Measurements from ENCODE around the gene SORCS2. TPM values are rescaled to one million over a fixed set of nuclear protein-coding genes. Genes with fewer than 3 reads are reported as not detected.
A peak's percentile ranks its signal among the peaks of the same experiment; 100 is the strongest.

Gene SORCS2
- total and polyA plus RNA-seq, 4 donors, result 0.05 to 8.4 (median 1.8) TPM

DNA sequence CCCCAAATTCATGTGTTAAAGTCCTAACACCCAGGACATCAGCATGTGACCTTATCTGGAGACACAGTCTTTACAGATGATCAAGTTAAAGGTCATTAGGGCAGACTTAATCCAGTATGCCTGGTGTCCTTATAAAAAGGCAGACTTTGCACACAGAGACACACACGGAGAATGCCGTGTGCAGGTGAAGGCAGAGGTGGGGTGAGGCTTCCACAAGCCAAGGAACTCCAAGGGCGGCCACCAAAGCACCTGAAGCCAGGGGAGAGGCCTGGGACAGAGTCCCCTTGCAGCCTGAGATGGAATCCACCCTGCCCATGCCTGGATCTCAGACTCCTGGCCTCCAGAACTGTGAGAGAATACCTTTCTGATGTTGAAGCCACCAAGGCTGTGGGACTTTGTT lies 26.1 kb upstream of the SORCS2 start:
- DNase-seq, result peak in 1 of 2 donors; percentile 17
- Histone ChIP-seq H3K9me3 (ENCODE audit: control insufficient read depth, low read length) (no peaks in the 10 kb centered on the region), H3K4me1 (ENCODE audit: control insufficient read depth in 1 of 2, insufficient read depth in 2 of 2, low read length in 2 of 2) (no peaks in the 10 kb centered on the region), H3K4me3 (ENCODE audit: low read length in 2 of 2) (no peak overlapping the region), H3K27ac (ENCODE audit: low read depth in 1 of 2, low read length in 2 of 2) (no peak overlapping the region), H3K27me3 (ENCODE audit: control insufficient read depth in 1 of 2, insufficient read depth in 2 of 2, low read length in 1 of 2) (no peaks in the 10 kb centered on the region), H3K36me3 (ENCODE audit: control insufficient read depth in 1 of 2, insufficient read depth in 2 of 2, low read length in 1 of 2) (no peaks in the 10 kb centered on the region)
- intact Hi-C loops (cut with DNase I), result no loop called here
- no peak for ATAC-seq (ENCODE audit: low FRiP score)
- 95 to 100% methylated on average over 3 of the region's 3 CpGs for WGBS, 2 donors

- DNase-seq (peak in 1 of 2 donors; percentile 69), ATAC-seq (ENCODE audit: low FRiP score) (no peak)
- intact Hi-C loops (cut with DNase I), result no loop called here
Observed at GRCh38 chr4:7166981-7167700, 25.2 kb upstream of the SORCS2 start.

GRCh38 chr4:7167706-7168105 lies 24.6 kb upstream of the SORCS2 start:
- H3K36me3 ChIP-seq (ENCODE audit: control insufficient read depth in 1 of 2, insufficient read depth in 2 of 2, low read length in 1 of 2), result no peaks in the 10 kb centered on the region
- no peak overlapping the region for H3K27ac ChIP-seq (ENCODE audit: low read depth in 1 of 2, low read length in 2 of 2)
- intact Hi-C loops (cut with DNase I), result no loop called here
- DNase-seq (no peak), ATAC-seq (ENCODE audit: low FRiP score) (no peak)
- no peaks in the 10 kb centered on the region for H3K9me3 ChIP-seq (ENCODE audit: control insufficient read depth, low read length)
- no peaks in the 10 kb centered on the region for H3K27me3 ChIP-seq (ENCODE audit: control insufficient read depth in 1 of 2, insufficient read depth in 2 of 2, low read length in 1 of 2)
- no peaks in the 10 kb centered on the region for H3K4me1 ChIP-seq (ENCODE audit: control insufficient read depth in 1 of 2, insufficient read depth in 2 of 2, low read length in 2 of 2)
- WGBS, 2 donors, result 86 to 88% methylated on average over 4 of the region's 4 CpGs
- no peak overlapping the region for H3K4me3 ChIP-seq (ENCODE audit: low read length in 2 of 2)

More at GRCh38 chr4:7166981-7167700, 25.2 kb upstream of the SORCS2 start:
- no peaks in the 10 kb centered on the region for H3K36me3 ChIP-seq (ENCODE audit: control insufficient read depth in 1 of 2, insufficient read depth in 2 of 2, low read length in 1 of 2)
- 85 to 90% methylated on average over 17 of the region's 17 CpGs for WGBS, 2 donors
- H3K4me1 ChIP-seq (ENCODE audit: control insufficient read depth in 1 of 2, insufficient read depth in 2 of 2, low read length in 2 of 2), result no peaks in the 10 kb centered on the region
- H3K9me3 ChIP-seq (ENCODE audit: control insufficient read depth, low read length), result no peaks in the 10 kb centered on the region
- no peak overlapping the region for H3K4me3 ChIP-seq (ENCODE audit: low read length in 2 of 2)
- no peaks in the 10 kb centered on the region for H3K27me3 ChIP-seq (ENCODE audit: control insufficient read depth in 1 of 2, insufficient read depth in 2 of 2, low read length in 1 of 2)
- no peak overlapping the region for H3K27ac ChIP-seq (ENCODE audit: low read depth in 1 of 2, low read length in 2 of 2)

DNA sequence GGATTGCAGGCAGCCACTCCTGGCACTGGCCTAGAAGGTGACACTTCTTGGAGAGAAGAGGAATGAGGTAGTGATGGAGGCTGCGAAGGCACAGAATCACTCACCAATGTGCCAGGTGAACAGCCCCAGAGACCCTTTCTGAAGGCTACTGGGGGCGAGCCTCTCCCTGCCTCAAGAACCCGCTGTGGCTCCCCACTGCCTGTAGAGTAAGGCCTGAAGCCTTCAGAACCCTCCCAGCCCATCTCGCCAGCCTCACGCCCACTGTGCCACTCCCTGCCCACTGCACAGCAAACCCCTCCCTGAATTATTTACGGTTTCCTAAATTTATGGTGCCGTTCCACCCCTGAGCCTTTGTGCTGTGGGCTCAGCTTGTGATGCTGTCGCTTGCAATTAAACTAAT lies 24.2 kb upstream of the SORCS2 start:
- Histone ChIP-seq H3K27ac (ENCODE audit: low read depth in 1 of 2, low read length in 2 of 2) (no peak overlapping the region), H3K4me1 (ENCODE audit: control insufficient read depth in 1 of 2, insufficient read depth in 2 of 2, low read length in 2 of 2) (no peaks in the 10 kb centered on the region), H3K27me3 (ENCODE audit: control insufficient read depth in 1 of 2, insufficient read depth in 2 of 2, low read length in 1 of 2) (no peaks in the 10 kb centered on the region), H3K36me3 (ENCODE audit: control insufficient read depth in 1 of 2, insufficient read depth in 2 of 2, low read length in 1 of 2) (no peaks in the 10 kb centered on the region), H3K9me3 (ENCODE audit: control insufficient read depth, low read length) (no peaks in the 10 kb centered on the region), H3K4me3 (ENCODE audit: low read length in 2 of 2) (no peak overlapping the region)
- 95 to 96% methylated on average over 8 of the region's 8 CpGs for WGBS, 2 donors
- intact Hi-C loops (cut with DNase I), result no loop called here
- ATAC-seq (ENCODE audit: low FRiP score), result no peak
- DNase-seq, result peak in 1 of 2 donors; percentile 42

- Histone ChIP-seq H3K27ac (ENCODE audit: low read depth in 1 of 2, low read length in 2 of 2) (no peak overlapping the region), H3K4me1 (ENCODE audit: control insufficient read depth in 1 of 2, insufficient read depth in 2 of 2, low read length in 2 of 2) (no peaks in the 10 kb centered on the region), H3K4me3 (ENCODE audit: low read length in 2 of 2) (no peak overlapping the region), H3K9me3 (ENCODE audit: control insufficient read depth, low read length) (no peaks in the 10 kb centered on the region), H3K27me3 (ENCODE audit: control insufficient read depth in 1 of 2, insufficient read depth in 2 of 2, low read length in 1 of 2) (no peaks in the 10 kb centered on the region), H3K36me3 (ENCODE audit: control insufficient read depth in 1 of 2, insufficient read depth in 2 of 2, low read length in 1 of 2) (no peaks in the 10 kb centered on the region)
- DNase-seq (peak in 1 of 2 donors; percentile 14), ATAC-seq (ENCODE audit: low FRiP score) (no peak)
- WGBS, 2 donors, result 94 to 96% methylated on average over 7 of the region's 7 CpGs
- intact Hi-C loops (cut with DNase I), result no loop called here
Observed at GRCh38 chr4:7169134-7169533, 23.2 kb upstream of the SORCS2 start.

DNA sequence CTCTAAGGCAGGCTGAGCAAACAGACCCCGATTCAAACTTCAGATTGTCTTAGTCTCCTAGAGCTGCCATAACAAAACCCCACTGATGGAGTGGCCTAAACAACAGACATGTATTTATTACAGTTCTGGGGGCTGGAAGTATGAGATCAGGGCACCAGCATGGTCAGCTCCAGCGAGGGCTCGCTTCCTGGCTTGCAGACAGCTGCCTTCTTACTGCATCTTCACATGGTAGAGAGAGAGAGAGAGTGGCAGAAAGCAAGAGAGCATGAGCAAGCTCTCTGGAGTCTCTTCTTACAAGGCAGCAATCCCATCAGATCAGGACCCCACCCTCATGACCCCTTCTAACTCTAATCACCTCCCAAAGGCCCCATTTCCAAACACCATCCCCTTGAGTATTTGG lies 22.3 kb upstream of the SORCS2 start:
- no peaks in the 10 kb centered on the region for H3K4me1 ChIP-seq (ENCODE audit: control insufficient read depth in 1 of 2, insufficient read depth in 2 of 2, low read length in 2 of 2)
- no peaks in the 10 kb centered on the region for H3K9me3 ChIP-seq (ENCODE audit: control insufficient read depth, low read length)
- DNase-seq (peak in 1 of 2 donors; percentile 15), ATAC-seq (ENCODE audit: low FRiP score) (no peak)
- no peak overlapping the region for H3K27ac ChIP-seq (ENCODE audit: low read depth in 1 of 2, low read length in 2 of 2)
- H3K4me3 ChIP-seq (ENCODE audit: low read length in 2 of 2), result no peak overlapping the region
- intact Hi-C loops (cut with DNase I), result no loop called here
- H3K27me3 ChIP-seq (ENCODE audit: control insufficient read depth in 1 of 2, insufficient read depth in 2 of 2, low read length in 1 of 2), result no peaks in the 10 kb centered on the region
- WGBS, 2 donors, result 75% methylated on average over 3 of the region's 3 CpGs
- no peaks in the 10 kb centered on the region for H3K36me3 ChIP-seq (ENCODE audit: control insufficient read depth in 1 of 2, insufficient read depth in 2 of 2, low read length in 1 of 2)

DNA sequence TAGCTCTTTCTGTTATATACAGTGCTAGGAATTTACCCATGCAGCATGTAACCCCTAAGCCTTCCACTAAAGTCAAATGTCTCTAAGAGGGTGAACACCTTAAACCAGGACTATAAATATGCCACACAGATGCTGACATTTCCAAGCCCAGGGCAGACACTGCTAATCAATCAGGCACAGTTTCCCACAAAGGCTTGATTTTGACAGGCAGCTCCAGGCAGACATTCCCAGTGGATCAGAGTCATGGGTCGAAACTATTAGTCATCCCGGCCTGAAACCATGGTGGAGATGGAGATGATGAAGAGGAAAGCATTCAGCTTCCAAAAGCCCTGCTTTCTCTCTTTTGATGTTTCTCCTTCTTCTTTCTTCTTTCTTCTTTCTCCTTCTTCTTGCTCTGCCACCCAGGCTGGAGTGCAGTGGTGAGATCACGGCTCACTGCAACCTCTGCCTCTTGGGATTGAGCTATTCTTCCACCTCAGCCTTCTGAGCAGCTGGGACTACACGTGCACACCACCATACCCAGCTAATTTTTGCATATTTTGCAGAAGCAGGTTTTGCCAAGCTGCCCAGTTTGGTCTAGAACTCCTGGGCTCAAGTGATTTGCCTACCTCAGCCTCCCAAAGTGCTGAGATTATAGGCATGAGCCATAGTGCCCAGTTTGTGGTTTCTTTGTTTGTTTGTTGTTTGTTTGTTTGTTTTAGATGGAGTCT lies 21.0 kb upstream of the SORCS2 start:
- Histone ChIP-seq H3K27me3 (ENCODE audit: control insufficient read depth in 1 of 2, insufficient read depth in 2 of 2, low read length in 1 of 2) (no peaks in the 10 kb centered on the region), H3K9me3 (ENCODE audit: control insufficient read depth, low read length) (no peaks in the 10 kb centered on the region), H3K4me1 (ENCODE audit: control insufficient read depth in 1 of 2, insufficient read depth in 2 of 2, low read length in 2 of 2) (no peaks in the 10 kb centered on the region), H3K36me3 (ENCODE audit: control insufficient read depth in 1 of 2, insufficient read depth in 2 of 2, low read length in 1 of 2) (no peaks in the 10 kb centered on the region), H3K4me3 (ENCODE audit: low read length in 2 of 2) (no peak overlapping the region), H3K27ac (ENCODE audit: low read depth in 1 of 2, low read length in 2 of 2) (no peak overlapping the region)
- DNase-seq, result no peak
- 78 to 84% methylated on average over 4 of the region's 4 CpGs for WGBS, 2 donors
- intact Hi-C loops (cut with DNase I), result no loop called here
- ATAC-seq (ENCODE audit: low FRiP score), result no peak

- Histone ChIP-seq H3K27ac (ENCODE audit: low read depth in 1 of 2, low read length in 2 of 2) (no peak overlapping the region), H3K36me3 (ENCODE audit: control insufficient read depth in 1 of 2, insufficient read depth in 2 of 2, low read length in 1 of 2) (no peaks in the 10 kb centered on the region), H3K4me3 (ENCODE audit: low read length in 2 of 2) (no peak overlapping the region), H3K27me3 (ENCODE audit: control insufficient read depth in 1 of 2, insufficient read depth in 2 of 2, low read length in 1 of 2) (no peaks in the 10 kb centered on the region), H3K9me3 (ENCODE audit: control insufficient read depth, low read length) (no peaks in the 10 kb centered on the region), H3K4me1 (ENCODE audit: control insufficient read depth in 1 of 2, insufficient read depth in 2 of 2, low read length in 2 of 2) (no peaks in the 10 kb centered on the region)
- intact Hi-C loops (cut with DNase I), result no loop called here
- no peak for ATAC-seq (ENCODE audit: low FRiP score)
- peak in 1 of 2 donors; percentile 12 for DNase-seq
- 95 to 98% methylated on average over 6 of the region's 6 CpGs for WGBS, 2 donors
Observed at GRCh38 chr4:7172508-7172907, 19.8 kb upstream of the SORCS2 start.

DNA sequence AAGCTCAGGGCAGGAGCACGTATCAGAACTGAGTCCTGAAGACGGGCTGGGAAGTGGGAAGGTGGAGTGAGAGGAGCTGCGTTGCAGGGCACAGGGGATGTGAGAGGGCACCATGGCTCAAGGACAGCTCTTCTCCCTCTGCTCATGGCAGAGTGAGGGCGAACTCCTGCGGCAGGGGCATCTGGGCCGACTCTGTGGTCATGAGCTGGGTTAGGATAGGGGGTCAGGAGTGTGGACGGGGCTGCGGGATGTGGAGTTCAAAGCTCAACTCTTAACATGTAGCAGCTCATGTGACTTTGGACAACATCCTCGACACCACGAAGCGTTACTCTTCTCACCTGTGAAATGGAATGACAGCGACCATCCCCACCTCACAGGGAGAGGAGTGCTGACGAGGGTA lies 19.4 kb upstream of the SORCS2 start:
- ATAC-seq (ENCODE audit: low FRiP score) (no peak), DNase-seq (peak in 1 of 2 donors; percentile 47)
- Histone ChIP-seq H3K9me3 (ENCODE audit: control insufficient read depth, low read length) (no peaks in the 10 kb centered on the region), H3K4me3 (ENCODE audit: low read length in 2 of 2) (no peak overlapping the region), H3K36me3 (ENCODE audit: control insufficient read depth in 1 of 2, insufficient read depth in 2 of 2, low read length in 1 of 2) (no peaks in the 10 kb centered on the region), H3K4me1 (ENCODE audit: control insufficient read depth in 1 of 2, insufficient read depth in 2 of 2, low read length in 2 of 2) (no peaks in the 10 kb centered on the region), H3K27me3 (ENCODE audit: control insufficient read depth in 1 of 2, insufficient read depth in 2 of 2, low read length in 1 of 2) (no peaks in the 10 kb centered on the region), H3K27ac (ENCODE audit: low read depth in 1 of 2, low read length in 2 of 2) (no peak overlapping the region)
- intact Hi-C loops (cut with DNase I), result no loop called here
- 92 to 96% methylated on average over 13 of the region's 13 CpGs for WGBS, 2 donors

All from aorta (tissue), 5 donors.